ENCODE measurements around the gene AK8. TPM values are rescaled to one million over a fixed set of nuclear protein-coding genes. Genes with fewer than 3 reads are reported as not detected.

Gene AK8
- total and polyA plus RNA-seq, 9 of the 15 experiments (the other 6 are each of a cell fraction or from before 2014, with no cell fraction given), result 0.06 to 0.37 TPM; not detected in 7

GRCh38 chr9:132804576-132805295 lies 73.3 kb downstream of the AK8 start:
- Histone ChIP-seq H3K4me1 (replicated peaks in 1 of 2; ENCODE audit: control insufficient read depth in 2 of 2, insufficient read depth in 2 of 2, low read length in 2 of 2) (peaks cover 3 to 15% of the 10 kb centered on the region in 2 experiments; a peak in 4 of 5 replicates), H3K27me3 (ENCODE audit: control insufficient read depth in 2 of 2, insufficient read depth in 2 of 2, low read length in 2 of 2) (peaks cover 50 to 69% of the 10 kb centered on the region in 2 experiments), H3K9me3 (replicated peaks; ENCODE audit: control insufficient read depth, insufficient read depth, low read depth, low read length) (0 out of 2 replicates have a peak, but pooled peaks cover 2% of the 10 kb centered on the region), H2AFZ (ENCODE audit: low read depth, low read length) (no peak overlapping the region), H3K9me1 (ENCODE audit: control insufficient read depth, insufficient read depth, low read length) (no peaks in the 10 kb centered on the region), H3K79me2 (ENCODE audit: control insufficient read depth, insufficient read depth, low read length) (no peaks in the 10 kb centered on the region), H3K9ac (ENCODE audit: insufficient read depth in 1 of 2, low read depth in 2 of 2, low read length in 2 of 2) (no peak overlapping the region), H3K4me3 (no peak overlapping the region), H3K36me3 (ENCODE audit: control insufficient read depth, insufficient read depth, low read length) (no peaks in the 10 kb centered on the region), H4K20me1 (replicated peaks; ENCODE audit: control insufficient read depth, insufficient read depth, low read length) (peaks cover 3% of the 10 kb centered on the region; the same call in 1 of the 2 replicates), H3K27ac (ENCODE audit: extremely low read depth, low read depth, low read length) (no peak overlapping the region), H3K4me2 (ENCODE audit: insufficient read depth, low read length) (no peak overlapping the region)
- intact Hi-C loops (cut with micrococcal nuclease) (loop anchor here (5.0 kb wide), 1 partner anchor 98 kb away; no protein-coding TSS in a partner anchor), in situ Hi-C loops (cut with MboI) (no loop called here)
- BruUV-seq (replicated peaks), result no TSS peak
- FAIRE-seq, result no peak
- POLR2A ChIA-PET, result interaction anchor here (2.1 kb wide), 1 partner anchor 12 kb away, joined by 8 read pairs; no protein-coding TSS in a partner anchor
- no peak for DNase-seq (ENCODE audit: extremely low read depth in 1 of 4, low spot score in 3 of 4)
- WGBS (ENCODE audit: insufficient coverage, low coverage, missing lambda C conversion rate), result 4% methylated on average over 19 of the region's 20 CpGs
- no peak for ATAC-seq
- CTCF ChIA-PET (ENCODE audit: low intra/inter-chr PET ratio), result no interaction called here
- TF ChIP-seq ZBTB9 (CRISPR knock-in tag; IDR thresholded peaks at IDR 0.05), result no peak
- no peak for TF ChIP-seq THAP7 (CRISPR knock-in tag; IDR thresholded peaks at IDR 0.05)
- no peak for TF ChIP-seq HDAC2 (IDR thresholded peaks at IDR 0.05)
- no peak for TF ChIP-seq SRSF9 (IDR thresholded peaks at IDR 0.05; ENCODE audit: borderline replicate concordance, low read depth, low read length)
- no peak for TF ChIP-seq MAZ (CRISPR knock-in tag; conservative IDR thresholded peaks at IDR 0.05 in 1 of 2, IDR thresholded peaks at IDR 0.05 in 1 of 2)
- no peak for TF ChIP-seq TRIM25 (IDR thresholded peaks at IDR 0.05; ENCODE audit: borderline replicate concordance)
- no peak for TF ChIP-seq FOXJ3 (CRISPR knock-in tag; IDR thresholded peaks at IDR 0.05)
- TF ChIP-seq ZNF407 (IDR thresholded peaks at IDR 0.05; ENCODE audit: low read depth), result no peak

Data from K562 (cell line).